DMS 273 (cell line): ENCODE results near the gene CA6.
"Not testable (repeated sequence)": the region's sequence is repeated elsewhere in the genome, so short reads cannot be mapped to it uniquely, and the experiment has no call there.

ENCODE experiments used
- DNase-seq: peaks from one replicate; lab custom pipeline; 2025; ENCODE audit not compliant: unreplicated experiment; lab: John Stamatoyannopoulos, UW

CA6 gene

DNA sequence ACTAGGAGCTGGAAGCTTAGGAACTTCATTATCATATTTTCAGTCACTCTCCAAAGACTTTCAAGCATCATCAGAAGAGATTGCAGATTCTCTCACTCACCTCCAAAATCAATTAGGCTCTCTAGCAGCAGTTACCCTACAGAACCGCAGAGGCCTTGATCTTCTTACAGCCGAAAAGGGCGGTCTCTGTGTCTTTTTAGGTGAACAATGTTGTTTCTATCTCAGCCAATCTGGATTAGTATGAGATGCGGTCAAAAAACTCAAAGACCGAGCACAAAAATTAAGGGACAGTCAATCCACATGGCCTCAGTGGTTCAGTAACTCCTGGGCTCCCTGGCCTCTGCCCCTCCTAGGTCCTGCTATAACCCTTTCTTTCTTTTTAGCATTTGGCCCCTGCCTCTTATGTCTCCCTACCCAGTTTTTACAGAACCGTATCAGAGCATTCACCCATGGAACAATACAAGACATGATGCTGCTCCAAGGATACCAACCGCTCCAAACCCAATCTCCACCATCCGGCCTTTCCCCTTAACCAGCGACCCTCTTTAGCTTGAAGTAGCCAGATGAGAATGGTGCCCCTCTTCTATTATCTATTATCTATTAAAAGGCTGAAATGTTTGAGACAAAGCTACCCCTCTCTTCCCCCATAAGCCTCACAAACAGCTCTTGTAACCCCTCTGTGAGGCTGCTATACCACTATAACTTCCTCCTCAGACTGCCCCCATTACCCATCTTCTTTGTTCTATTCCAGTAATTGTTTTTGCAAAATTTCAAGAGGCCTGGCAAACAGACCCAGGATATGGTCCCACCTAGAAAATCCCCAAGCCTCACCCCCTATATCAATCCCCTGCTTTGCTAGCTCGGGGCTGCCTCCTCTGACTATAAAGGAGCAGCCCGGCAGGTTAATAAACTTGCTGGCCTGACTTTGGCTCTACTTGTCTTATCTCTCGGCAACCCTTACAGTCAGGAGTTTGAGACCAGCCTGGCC is 18.7 kb upstream of the CA6 start:
- DNase-seq, result no peak

DNA sequence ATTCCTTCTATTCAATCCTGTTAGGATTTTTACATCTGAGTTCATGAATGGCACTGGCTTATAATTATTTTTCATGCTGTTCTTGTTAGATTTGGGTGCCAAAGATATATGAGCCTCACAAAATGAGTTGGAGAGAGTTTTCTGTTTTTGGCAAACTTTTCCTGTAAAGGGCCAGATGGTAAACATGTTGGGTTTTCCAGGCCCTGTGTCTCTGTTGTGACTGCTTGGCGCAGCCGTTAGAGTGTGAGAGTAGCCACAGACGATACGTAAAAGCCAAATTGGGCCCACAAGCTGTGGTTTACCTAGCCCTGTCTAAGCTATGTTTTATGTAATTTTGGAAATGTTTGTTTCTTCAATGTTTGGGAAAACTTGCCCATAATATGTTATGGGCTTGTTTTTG is 15.6 kb upstream of the CA6 start:
- peak; percentile 67 for DNase-seq

DNA sequence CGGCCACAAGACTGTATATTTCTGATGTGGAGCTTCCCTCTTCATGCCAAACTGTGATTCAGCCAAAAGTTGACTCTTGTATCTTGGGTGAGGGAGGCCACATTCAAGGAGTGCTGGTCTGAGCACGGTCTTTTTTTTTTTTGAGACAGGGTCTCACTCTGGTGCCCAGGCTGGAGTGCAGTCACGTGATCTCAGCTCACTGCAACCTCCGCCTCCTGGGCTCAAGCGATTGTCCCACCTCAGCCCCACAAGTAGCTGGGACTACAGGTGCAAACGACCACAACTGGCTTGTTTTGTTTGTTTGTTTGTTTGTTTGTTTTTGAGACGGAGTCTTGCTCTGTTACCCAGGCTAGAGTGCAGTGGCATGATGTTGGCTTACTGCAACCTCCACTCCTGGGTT is 8.6 kb upstream of the CA6 start:
- not testable (repeated sequence) for DNase-seq

DNA sequence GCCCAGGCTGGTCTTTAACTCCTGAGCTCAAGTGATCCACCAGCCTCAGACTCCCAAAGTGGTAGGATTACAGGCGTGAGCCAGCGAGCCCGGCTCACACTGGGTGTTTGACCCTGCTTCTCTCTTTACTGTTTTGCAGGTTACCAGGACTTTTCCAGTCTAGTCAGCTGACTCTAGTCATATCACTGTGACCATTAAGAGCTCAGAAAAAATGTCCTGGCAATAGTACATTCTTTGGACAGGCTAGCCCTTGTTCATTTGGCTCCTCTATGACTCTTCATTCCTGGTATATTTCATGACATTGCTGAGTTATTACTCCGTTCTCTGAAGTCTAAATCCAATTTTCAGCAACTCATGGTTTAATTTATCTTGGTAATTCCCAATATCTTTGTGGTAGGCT is 8.0 kb upstream of the CA6 start:
- DNase-seq, result no peak

DNA sequence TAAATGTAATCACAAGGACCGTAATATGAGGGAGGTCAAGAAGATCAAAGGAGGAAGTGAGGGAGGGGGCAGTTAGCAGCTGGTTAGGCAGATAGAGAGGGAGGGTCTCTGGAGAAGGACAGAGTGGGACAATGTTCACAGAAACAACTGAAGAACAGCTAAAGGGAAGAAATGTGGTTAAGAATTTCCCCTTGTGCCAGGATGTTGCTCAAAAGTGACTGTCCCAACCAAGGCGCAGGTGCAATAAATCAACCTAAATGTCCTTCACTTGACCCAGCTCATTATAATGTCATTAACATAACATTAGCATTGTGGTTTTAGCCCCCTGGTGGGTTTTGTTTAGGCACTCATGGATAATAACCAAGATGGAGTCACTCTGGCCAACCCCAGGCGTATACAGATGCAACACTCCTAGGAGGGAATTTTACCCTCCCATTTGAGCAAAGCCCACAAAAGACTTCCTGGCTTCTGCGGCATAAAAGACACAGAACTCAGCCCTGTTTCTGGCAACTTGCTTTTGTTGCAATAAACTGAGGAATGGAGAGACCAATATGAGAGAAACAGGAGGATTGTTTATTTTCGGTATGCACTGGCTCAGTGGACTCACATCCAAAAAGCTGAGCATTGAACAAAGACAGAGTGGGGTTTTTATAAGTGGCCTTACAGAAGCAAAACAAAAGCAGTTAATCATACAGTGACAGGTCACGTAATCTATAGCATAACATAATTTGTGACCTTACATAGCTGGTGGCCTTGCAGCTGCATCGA is 7.3 kb upstream of the CA6 start:
- no peak for DNase-seq

DNA sequence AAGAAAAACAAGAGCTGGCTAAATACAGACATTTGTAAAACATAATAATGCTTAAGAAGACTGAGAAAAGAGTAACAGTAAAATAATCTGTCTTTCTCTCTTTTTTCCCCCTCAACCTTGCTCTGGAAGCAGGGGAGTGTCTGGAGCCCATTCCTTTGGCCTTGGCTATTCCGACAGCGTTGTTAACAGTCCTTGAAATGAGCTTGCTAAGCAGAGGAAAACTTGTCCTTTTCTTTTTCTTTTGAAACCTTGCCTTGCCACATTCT is 6.7 kb upstream of the CA6 start:
- no peak for DNase-seq

DNA sequence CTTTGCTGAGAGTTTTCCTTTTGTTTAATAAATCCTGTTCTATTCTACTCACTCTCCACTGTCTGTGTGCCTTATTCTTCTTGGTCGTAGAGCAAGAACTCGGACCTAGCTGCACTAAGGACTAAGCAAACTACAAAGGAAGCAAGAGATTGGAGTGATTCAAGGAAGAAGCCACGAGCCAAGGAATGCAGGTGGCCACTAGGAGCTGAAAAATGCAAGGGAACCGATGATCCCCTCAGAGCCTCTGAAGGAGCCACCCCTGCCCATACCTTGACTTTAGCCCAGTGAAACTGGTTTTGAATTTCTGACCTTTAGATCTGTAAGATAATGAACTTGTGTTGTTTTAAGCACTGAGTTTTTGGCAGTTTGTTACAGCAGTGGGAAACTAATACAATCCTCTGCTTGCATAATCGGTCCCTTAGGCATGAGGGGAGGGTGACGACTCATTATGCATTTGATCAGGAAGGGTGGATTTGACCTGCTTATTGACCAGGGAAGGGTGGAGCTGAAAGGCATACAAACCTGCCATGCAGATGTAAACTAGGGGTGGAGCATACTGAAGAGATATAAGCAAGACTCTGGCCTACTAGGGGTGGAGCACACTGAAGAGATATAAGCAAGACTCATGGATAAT is 6.2 kb upstream of the CA6 start:
- no peak for DNase-seq

DNA sequence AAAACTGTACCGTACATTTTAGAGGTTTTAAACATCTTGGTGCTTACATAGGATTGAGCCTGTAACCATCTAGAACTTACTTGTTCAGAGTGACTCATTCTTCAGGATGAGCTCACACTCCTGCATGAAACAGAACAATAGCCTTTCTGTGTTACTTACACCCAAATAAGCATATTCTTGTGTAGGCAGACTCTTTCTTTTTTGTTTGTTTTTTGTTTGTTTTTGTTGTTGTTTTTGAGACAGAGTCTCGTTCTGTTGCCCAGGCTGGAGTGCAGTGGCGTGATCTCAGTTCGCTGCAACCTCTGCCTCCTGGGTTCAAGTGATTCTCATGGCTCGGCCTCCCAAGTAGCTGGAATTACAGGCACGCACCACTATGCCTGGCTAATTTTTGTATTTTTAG is 3.8 kb upstream of the CA6 start:
- no peak for DNase-seq

DNA sequence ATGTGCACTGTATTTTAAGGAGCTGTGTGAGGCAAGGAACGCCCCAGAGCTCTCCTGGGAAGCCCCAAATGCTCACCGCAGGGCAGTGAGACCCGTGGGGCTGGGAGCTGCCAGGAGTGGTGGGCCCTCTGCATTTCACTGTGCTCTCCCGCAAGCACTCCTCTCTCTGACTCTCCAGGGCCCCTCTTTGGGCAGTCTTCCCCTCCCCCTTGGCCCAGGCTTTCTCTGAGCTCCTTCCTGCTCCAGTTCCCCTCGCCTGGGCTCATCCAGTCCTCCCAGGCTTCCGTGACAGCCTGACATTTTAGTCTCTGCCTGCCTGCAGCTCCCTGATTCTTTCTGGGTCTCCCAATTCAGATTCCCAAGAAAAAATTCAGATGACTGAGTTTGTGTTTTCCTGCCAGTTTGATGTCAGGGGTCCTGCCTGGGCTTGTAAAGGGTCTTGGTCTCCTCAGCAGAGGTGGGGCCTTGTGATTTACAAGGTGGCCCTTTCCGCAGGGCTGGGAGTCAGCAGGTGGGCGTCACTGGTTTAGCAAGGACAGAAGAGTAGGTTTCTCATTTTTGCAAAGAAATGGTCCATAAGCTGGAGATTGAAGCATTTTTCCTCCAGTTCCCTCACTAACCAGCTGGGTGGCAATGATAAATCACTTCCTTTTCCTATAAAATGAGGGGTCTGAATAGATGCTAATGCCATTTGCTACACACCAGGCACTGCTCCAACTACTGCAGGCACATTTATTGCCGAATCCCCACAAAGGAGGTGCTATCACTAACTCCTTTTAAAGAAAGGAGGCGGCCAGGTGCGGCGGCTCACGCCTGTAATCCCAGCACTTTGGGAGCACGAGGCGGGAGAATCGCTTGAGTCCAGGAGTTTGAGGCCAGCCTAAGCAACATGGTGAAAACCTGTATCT is 1.9 kb upstream of the CA6 start:
- DNase-seq, result no peak

DNA sequence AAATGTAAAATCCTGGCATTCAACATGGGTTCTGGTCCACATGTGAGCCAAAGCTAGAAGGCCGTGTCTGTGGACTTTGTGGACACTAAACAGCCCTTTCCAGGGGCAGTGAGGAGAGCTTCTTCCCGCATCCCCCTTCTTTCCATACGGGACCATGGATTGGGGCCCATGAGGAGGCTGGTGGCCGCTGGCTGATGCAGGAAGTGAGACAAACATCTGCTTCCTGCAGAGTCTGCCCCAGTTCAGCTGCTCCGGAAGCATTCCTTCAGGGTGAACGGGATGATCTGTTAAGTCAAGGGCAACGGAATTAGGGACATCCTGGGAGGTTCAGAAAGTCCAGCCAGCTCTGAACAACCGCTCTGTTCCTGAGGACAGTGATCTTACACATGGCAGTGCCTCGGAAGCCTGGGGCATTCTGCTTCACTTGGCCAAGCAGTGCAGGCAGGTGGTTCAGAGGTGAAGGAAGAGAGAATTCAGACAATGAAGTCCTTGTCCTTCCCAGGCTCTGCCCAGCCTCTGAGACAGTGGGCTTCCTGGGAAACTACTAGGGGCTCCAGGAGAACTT is 1.5 kb downstream of the CA6 start:
- DNase-seq, result no peak

DNA sequence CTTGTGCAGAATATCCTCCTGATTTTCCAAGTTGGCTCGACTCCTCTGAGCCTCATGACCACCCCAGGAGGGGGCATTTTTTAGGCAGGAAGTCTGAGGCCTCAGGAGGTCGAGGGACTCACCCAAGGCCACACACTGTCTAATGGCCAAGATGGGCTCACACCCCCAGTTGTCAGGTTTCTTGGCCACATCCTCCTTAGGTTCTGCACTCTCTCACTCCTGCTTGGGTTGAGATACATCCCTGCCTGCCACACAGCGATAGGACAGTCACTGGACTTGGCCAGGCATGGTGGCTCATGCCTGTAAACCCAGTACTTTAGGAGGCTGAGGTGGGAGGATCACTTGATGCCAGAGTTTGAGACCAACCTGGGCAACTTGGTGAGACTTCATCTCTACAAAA is 4.6 kb downstream of the CA6 start:
- DNase-seq, result no peak

DNA sequence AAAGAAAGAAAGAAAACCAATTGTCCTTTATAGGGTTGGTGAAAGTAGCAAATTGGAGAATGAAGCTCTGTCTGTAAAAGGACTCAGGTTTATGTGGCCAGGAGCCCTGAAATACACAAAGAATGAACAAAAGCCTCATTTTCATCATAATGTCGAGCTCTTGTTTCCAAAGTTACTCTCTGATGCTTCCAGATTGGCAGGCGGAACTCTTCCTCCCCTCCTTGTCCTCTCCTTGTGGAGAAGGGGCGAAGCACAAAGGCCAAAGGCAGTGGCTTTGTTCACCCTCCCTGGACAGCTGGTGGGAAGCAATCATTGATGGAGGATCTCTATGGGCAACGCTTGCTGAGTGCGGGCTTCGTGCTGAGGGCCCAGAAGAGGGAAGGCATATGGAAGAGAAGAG is 5.6 kb downstream of the CA6 start:
- DNase-seq, result no peak

DNA sequence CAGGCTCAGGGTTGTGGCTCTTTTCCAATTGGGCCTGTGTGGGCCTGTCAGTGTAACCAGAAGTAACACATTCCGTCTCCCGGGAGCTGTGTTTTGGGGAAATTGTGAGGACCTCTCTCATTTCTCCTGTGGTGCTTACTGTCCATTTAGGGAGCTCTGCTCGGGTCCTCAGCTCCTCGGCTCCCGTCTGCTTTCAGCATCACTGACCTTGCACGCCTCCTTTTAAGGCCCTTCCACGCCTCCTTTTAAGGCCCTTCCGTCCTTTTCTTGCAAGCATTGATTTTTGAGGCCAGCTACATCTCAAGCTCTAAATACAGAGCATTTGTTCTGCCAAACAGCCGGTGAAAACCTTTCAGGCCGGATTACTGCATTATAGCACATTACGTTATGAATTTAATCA is 9.7 kb downstream of the CA6 start:
- no peak for DNase-seq

DNA sequence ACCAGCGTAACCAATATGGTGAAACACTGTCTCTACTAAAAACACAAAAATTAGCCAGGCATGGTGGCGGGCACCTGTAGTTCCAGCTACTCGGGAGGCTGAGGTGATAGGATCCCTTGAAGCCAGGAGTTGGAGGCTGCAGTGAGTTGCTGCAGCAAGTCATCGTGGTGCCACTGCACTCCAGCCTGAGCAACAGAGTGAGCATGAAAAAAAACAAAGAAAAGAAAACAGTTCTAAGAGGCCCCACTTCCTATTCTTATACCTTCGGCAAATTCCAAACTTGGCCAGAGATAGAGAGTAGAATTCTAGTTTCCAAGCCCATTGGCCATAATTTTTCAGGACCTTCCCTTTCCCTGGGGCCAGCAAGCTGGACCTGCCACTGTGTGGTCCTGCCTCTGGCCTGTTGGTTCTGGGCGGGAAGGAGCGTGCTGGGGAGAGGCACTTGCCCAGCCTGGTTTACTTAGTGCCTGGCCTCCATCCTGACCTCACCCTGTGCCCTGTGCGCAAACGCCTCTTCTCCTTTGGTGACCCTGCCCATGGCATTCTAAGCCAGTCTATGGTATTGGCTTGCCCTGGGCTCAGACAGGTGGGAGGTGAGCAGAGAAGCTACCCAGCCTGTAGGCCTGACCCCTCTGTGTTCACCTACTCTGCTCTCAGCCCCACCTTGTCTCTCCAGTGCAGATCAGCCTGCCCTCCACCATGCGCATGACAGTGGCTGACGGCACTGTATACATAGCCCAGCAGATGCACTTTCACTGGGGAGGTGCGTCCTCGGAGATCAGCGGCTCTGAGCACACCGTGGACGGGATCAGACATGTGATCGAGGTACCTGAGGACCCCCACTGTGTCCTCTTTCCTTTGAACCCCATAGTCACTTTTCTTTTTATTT is 11.0 kb downstream of the CA6 start:
- DNase-seq, result no peak

DNA sequence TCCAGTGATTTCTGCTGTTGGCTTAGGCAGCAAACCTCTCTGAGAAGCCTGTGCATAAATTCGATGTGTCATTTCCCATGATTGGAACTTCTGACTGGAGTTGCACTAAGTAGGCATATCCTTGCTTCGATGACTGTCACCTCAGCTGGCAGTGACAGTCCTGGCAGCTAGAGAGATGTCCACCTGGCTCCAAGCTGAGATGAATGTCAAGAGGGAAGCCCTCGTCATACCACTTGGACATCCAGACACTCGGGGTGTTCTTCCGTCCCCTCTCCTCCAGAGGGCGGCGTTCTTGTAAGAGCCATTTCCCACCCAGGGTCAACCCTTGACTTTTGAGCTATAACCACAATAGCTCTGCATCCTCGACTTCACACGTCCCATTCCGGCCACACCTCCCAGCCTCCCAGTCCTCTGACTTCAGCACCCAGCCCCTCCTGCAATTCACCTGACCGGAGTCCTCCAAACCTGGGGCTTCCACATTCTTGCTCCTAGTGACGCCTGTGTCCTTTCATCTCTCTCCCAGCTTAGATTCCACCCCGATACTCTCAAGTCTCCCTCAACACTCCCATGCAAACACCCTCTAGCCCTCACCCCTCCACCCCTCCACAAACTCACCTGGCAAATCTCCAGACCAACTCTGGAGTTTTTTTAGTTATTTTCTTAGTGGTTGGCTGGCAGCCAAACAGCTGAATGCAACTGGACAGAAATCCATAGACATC is 17.3 kb downstream of the CA6 start:
- DNase-seq, result peak; percentile 84

DNA sequence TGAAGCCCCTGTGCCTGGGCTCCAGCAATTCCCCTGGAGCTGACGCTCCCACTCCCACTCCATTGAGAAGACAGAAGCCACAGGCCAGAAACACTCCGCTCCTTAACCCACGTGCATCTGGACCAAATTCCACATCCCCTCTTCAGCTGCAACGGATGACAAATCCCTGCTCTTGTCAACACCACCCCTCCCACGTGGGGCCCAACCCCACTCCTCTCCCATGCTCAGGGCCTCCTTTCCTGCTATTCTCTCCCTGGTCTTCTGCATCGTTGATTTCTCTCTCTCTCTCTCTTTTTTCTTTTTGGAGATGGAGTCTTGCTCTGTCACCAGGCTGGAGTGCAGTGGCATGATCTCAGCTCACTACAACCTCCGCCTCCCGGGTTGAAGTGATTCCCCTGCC is 18.3 kb downstream of the CA6 start:
- no peak for DNase-seq

DNA sequence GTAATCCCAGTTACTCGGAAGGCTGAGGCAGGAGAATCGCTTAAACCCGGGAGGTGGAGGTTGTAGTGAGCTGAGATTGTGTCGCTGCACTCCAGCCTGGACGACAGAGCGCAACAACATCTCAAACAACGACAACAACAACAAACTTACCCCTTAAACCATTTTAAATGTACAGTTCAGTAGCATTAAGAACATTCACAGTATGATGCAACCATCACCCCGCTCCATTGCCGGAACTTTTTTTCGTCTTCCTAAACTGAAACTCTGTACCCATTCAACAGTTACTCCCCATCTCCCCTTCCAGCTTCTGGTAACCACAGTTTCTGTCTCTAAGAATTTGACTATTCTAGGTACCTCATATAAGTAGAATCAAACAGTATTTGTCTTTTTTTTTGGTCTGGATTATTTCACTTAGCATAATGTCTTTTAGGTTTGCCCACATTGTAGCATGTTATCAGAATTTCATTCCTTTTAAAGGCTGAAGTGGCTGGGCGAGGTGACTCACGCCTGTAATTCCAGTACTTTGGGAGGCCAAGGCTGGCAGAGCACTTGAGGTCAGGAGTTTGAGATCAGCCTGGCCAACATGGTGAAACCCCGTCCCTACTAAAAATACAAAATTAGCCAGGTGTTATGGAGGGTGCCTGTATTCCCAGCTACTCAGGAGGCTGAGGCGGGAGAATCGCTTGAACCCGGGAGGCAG is 19.6 kb downstream of the CA6 start:
- no peak for DNase-seq

DNA sequence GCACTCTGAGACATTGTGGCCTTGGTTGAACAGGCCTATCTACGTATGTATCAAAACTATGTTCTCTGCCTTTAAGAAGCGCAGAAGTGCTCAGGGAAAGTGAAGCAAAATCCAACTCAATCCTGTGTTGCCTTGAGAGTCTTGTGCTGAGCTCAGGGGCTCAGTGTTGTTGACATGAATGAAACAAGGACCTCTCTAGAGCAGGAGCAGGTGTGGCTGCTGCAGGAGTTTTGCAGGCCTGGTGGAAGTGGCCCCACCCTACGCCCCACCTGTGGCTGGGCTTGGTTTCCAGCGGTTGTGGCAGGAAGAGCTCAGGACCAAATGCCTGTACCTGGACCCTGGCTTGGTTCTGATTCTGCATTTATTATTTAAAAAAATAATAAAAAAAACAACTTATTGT is 20.9 kb downstream of the CA6 start:
- DNase-seq, result no peak
